ENCODE results near the gene CAPN14.
A peak's percentile ranks its signal among the peaks of the same experiment; 100 is the strongest.

CAPN14 gene

DNA sequence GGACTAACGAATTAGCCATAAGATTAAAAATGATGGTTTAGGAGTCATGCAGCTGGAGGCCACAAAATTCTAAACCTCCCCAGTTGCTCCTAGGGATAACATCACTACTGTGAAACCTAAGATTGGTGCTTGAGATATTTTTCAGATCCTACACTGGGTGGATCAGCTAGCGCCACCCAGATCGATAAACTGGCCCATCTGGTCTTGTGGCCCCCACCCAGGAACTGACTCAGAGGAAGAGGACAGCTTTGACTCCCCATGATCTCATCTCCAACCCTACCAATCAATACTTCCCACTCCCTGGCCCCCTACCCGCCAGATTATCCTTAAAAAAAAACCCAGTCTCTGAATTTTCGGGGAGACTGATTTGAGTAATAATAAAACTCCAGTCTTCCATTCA, 84.5 kb downstream of the CAPN14 start:
- Histone ChIP-seq H3K4me3 (ENCODE audit: insufficient read depth in 1 of 2, low read depth in 1 of 2, low read length in 2 of 2) (no peak overlapping the region), H2BK120ac (ENCODE audit: low read depth, low read length) (no peak overlapping the region), H3K9me3 (ENCODE audit: control insufficient read depth, low read length) (no peaks in the 10 kb centered on the region), H2AK5ac (ENCODE audit: low read length, severe bottlenecking) (no peak overlapping the region), H3K18ac (ENCODE audit: low read depth in 1 of 2, low read length in 2 of 2) (no peak overlapping the region), H3K14ac (ENCODE audit: low read length in 2 of 2) (no peak overlapping the region), H3K4ac (ENCODE audit: low read depth in 1 of 2, low read length in 2 of 2) (no peak overlapping the region), H3K36me3 (ENCODE audit: control insufficient read depth in 1 of 2, insufficient read depth in 2 of 2, low read depth in 1 of 2, low read length in 2 of 2) (peaks cover 0 to 3% of the 10 kb centered on the region in 2 experiments), H2BK12ac (ENCODE audit: low read length in 2 of 2) (no peak overlapping the region), H2BK15ac (ENCODE audit: low read depth, poor library complexity, severe bottlenecking) (no peak overlapping the region), H3K4me2 (ENCODE audit: low read length, poor library complexity, severe bottlenecking) (no peak overlapping the region), H2BK5ac (ENCODE audit: low read depth, low read length, poor library complexity, severe bottlenecking) (no peak overlapping the region), H3K4me1 (ENCODE audit: control insufficient read depth, insufficient read depth, low read depth, low read length) (peaks cover 40% of the 10 kb centered on the region), H3K79me1 (replicated peaks; ENCODE audit: low read length, poor library complexity, severe bottlenecking) (peaks cover 48% of the 10 kb centered on the region), H3K27me3 (ENCODE audit: control insufficient read depth in 1 of 2, insufficient read depth in 1 of 2, low read length in 2 of 2) (peaks cover 0 to 55% of the 10 kb centered on the region in 2 experiments), H3K9ac (ENCODE audit: low read length) (no peak overlapping the region), H2AFZ (ENCODE audit: low read depth, low read length) (no peak overlapping the region), H4K8ac (ENCODE audit: low read length) (no peak overlapping the region), H3K27ac (ENCODE audit: low read length, poor library complexity, severe bottlenecking) (no peak overlapping the region), H3K23ac (ENCODE audit: low read length in 2 of 2) (no peak overlapping the region), H4K91ac (ENCODE audit: low read length) (no peak overlapping the region)
- DNase-seq = no peak
- 92% methylated on average over 5 of the region's 5 CpGs for WGBS

DNA sequence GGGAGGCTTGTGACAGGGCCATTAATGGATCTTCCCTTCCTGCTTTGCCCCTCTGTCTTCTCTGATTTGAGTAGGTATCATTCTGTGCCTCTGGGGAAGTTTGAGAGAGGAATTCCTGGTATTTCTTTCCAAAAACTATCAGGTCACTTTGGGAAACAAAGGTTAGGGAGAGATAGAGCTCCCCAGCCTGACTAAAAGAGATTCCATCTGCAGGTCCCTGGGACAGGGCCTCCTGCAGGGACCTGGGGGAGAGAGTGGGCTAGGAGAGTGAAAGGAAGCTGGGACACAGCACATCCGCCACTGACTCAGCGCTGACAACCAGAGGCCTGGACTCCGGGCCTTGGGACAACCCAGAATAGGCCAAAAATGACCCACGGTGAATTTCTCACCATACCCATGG, 85.4 kb downstream of the CAPN14 start:
- H3K23ac ChIP-seq (ENCODE audit: low read length in 2 of 2) = no peak overlapping the region
- no peak overlapping the region for H4K91ac ChIP-seq (ENCODE audit: low read length)
- H3K9ac ChIP-seq (ENCODE audit: low read length) = no peak overlapping the region
- H3K4me1 ChIP-seq (ENCODE audit: control insufficient read depth, insufficient read depth, low read depth, low read length) = peaks cover 42% of the 10 kb centered on the region
- peaks cover 0 to 3% of the 10 kb centered on the region in 2 experiments for H3K36me3 ChIP-seq (ENCODE audit: control insufficient read depth in 1 of 2, insufficient read depth in 2 of 2, low read depth in 1 of 2, low read length in 2 of 2)
- H3K4me2 ChIP-seq (ENCODE audit: low read length, poor library complexity, severe bottlenecking) = no peak overlapping the region
- no peaks in the 10 kb centered on the region for H3K9me3 ChIP-seq (ENCODE audit: control insufficient read depth, low read length)
- no peak for DNase-seq
- WGBS = 45% methylated on average over 2 of the region's 4 CpGs
- H4K8ac ChIP-seq (ENCODE audit: low read length) = no peak overlapping the region
- H3K4ac ChIP-seq (ENCODE audit: low read depth in 1 of 2, low read length in 2 of 2) = no peak overlapping the region
- no peak overlapping the region for H3K4me3 ChIP-seq (ENCODE audit: insufficient read depth in 1 of 2, low read depth in 1 of 2, low read length in 2 of 2)
- no peak overlapping the region for H3K18ac ChIP-seq (ENCODE audit: low read depth in 1 of 2, low read length in 2 of 2)
- H3K27ac ChIP-seq (ENCODE audit: low read length, poor library complexity, severe bottlenecking) = no peak overlapping the region
- no peak overlapping the region for H2AK5ac ChIP-seq (ENCODE audit: low read length, severe bottlenecking)
- H2BK12ac ChIP-seq (ENCODE audit: low read length in 2 of 2) = no peak overlapping the region
- no peak overlapping the region for H2BK120ac ChIP-seq (ENCODE audit: low read depth, low read length)
- peaks cover 0 to 49% of the 10 kb centered on the region in 2 experiments for H3K27me3 ChIP-seq (ENCODE audit: control insufficient read depth in 1 of 2, insufficient read depth in 1 of 2, low read length in 2 of 2)
- H2BK5ac ChIP-seq (ENCODE audit: low read depth, low read length, poor library complexity, severe bottlenecking) = no peak overlapping the region
- no peak overlapping the region for H2AFZ ChIP-seq (ENCODE audit: low read depth, low read length)
- no peak overlapping the region for H2BK15ac ChIP-seq (ENCODE audit: low read depth, poor library complexity, severe bottlenecking)
- H3K79me1 ChIP-seq (replicated peaks; ENCODE audit: low read length, poor library complexity, severe bottlenecking) = peaks cover 48% of the 10 kb centered on the region
- no peak overlapping the region for H3K14ac ChIP-seq (ENCODE audit: low read length in 2 of 2)

DNA sequence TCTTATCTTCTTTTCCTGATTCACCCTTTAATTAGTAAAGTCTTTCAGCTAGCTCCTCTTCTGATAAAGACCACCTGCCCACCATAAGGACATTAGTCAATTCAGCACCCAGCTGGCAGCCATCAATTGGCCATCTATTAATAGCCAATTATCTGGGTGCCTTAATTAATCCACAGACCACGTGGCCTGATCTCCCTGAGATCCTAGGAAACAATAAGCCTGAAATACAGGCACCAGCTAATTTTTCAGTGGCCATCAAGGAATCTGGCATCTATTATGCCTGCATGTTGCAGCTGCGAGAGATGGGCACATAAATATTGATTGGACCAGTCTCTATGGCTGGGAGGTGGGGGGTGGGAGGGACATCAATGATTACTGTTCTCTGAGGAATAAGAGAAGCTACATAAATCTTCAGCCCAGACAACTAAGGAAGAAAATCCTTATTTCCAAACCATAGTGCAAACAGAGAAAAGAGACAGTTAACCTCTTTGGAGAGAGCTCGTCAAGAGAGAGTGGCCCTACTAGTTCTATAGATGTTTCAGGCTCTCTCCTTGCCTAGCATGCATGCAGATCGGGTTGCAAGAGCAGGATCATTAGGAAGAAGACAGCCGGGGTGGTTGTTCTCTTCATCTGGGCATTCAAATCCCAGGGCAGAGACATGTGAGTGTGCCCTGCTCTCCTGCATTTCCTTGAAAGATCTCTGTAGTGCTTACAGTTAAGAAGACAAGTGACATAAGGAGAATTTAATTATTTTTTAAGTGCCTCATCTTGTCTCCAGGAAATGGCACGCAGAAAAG, 87.7 kb downstream of the CAPN14 start:
- Histone ChIP-seq H4K8ac (ENCODE audit: low read length) (no peak overlapping the region), H3K4me3 (ENCODE audit: insufficient read depth in 1 of 2, low read depth in 1 of 2, low read length in 2 of 2) (no peak overlapping the region), H3K23ac (ENCODE audit: low read length in 2 of 2) (no peak overlapping the region), H3K27me3 (ENCODE audit: control insufficient read depth in 1 of 2, insufficient read depth in 1 of 2, low read length in 2 of 2) (peaks cover 0 to 34% of the 10 kb centered on the region in 2 experiments), H3K4me1 (ENCODE audit: control insufficient read depth, insufficient read depth, low read depth, low read length) (peaks cover 40% of the 10 kb centered on the region), H3K4ac (ENCODE audit: low read depth in 1 of 2, low read length in 2 of 2) (no peak overlapping the region), H3K36me3 (ENCODE audit: control insufficient read depth in 1 of 2, insufficient read depth in 2 of 2, low read depth in 1 of 2, low read length in 2 of 2) (peaks cover 0 to 6% of the 10 kb centered on the region in 2 experiments), H2BK15ac (ENCODE audit: low read depth, poor library complexity, severe bottlenecking) (no peak overlapping the region), H2AFZ (ENCODE audit: low read depth, low read length) (no peak overlapping the region), H3K14ac (ENCODE audit: low read length in 2 of 2) (no peak overlapping the region), H2AK5ac (ENCODE audit: low read length, severe bottlenecking) (no peak overlapping the region), H3K79me1 (replicated peaks; ENCODE audit: low read length, poor library complexity, severe bottlenecking) (peaks cover 39% of the 10 kb centered on the region), H2BK5ac (ENCODE audit: low read depth, low read length, poor library complexity, severe bottlenecking) (no peak overlapping the region), H3K18ac (ENCODE audit: low read depth in 1 of 2, low read length in 2 of 2) (no peak overlapping the region), H3K4me2 (ENCODE audit: low read length, poor library complexity, severe bottlenecking) (no peak overlapping the region), H3K9ac (ENCODE audit: low read length) (no peak overlapping the region), H2BK12ac (ENCODE audit: low read length in 2 of 2) (no peak overlapping the region), H3K27ac (ENCODE audit: low read length, poor library complexity, severe bottlenecking) (no peak overlapping the region), H2BK120ac (ENCODE audit: low read depth, low read length) (no peak overlapping the region), H4K91ac (ENCODE audit: low read length) (no peak overlapping the region), H3K9me3 (ENCODE audit: control insufficient read depth, low read length) (no peaks in the 10 kb centered on the region)
- no peak for DNase-seq
- WGBS = 50% methylated on average over 6 of the region's 6 CpGs

DNA sequence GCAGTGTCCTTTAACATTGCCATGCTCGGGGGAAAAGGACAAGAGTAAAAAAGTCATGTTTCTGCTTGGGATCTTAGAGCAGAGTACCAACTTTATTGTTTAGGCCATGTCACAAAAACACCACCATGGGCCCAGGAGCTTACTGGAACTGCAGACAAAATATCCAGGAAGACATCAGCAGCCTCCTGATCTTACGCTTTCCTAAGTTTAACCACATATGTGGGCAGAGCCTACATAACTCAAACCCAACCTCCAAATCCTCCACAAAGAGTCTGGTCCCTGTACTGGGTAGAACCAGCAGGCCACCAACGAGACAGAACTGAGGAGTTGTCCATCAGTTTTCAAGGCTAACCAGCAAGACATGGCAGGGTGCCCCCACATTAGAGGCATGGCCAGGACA, 89.4 kb downstream of the CAPN14 start:
- no peak for DNase-seq
- H3K14ac ChIP-seq (ENCODE audit: low read length in 2 of 2) = no peak overlapping the region

More for the DNA sequence above, 89.4 kb downstream of the CAPN14 start:
- Histone ChIP-seq H2BK120ac (ENCODE audit: low read depth, low read length) (no peak overlapping the region), H3K79me1 (replicated peaks; ENCODE audit: low read length, poor library complexity, severe bottlenecking) (peaks cover 32% of the 10 kb centered on the region), H2AFZ (ENCODE audit: low read depth, low read length) (no peak overlapping the region), H3K9ac (ENCODE audit: low read length) (no peak overlapping the region), H3K4me1 (ENCODE audit: control insufficient read depth, insufficient read depth, low read depth, low read length) (peaks cover 42% of the 10 kb centered on the region), H3K4me3 (ENCODE audit: insufficient read depth in 1 of 2, low read depth in 1 of 2, low read length in 2 of 2) (no peak overlapping the region), H3K9me3 (ENCODE audit: control insufficient read depth, low read length) (no peaks in the 10 kb centered on the region), H2BK12ac (ENCODE audit: low read length in 2 of 2) (no peak overlapping the region), H3K4ac (ENCODE audit: low read depth in 1 of 2, low read length in 2 of 2) (no peak overlapping the region), H2BK5ac (ENCODE audit: low read depth, low read length, poor library complexity, severe bottlenecking) (no peak overlapping the region), H2AK5ac (ENCODE audit: low read length, severe bottlenecking) (peak overlapping the region; percentile 88), H3K27ac (ENCODE audit: low read length, poor library complexity, severe bottlenecking) (no peak overlapping the region), H4K91ac (ENCODE audit: low read length) (no peak overlapping the region), H3K27me3 (ENCODE audit: control insufficient read depth in 1 of 2, insufficient read depth in 1 of 2, low read length in 2 of 2) (peaks cover 0 to 28% of the 10 kb centered on the region in 2 experiments), H3K36me3 (ENCODE audit: control insufficient read depth in 1 of 2, insufficient read depth in 2 of 2, low read depth in 1 of 2, low read length in 2 of 2) (peaks cover 0 to 6% of the 10 kb centered on the region in 2 experiments), H3K23ac (ENCODE audit: low read length in 2 of 2) (no peak overlapping the region), H3K4me2 (ENCODE audit: low read length, poor library complexity, severe bottlenecking) (no peak overlapping the region), H3K18ac (ENCODE audit: low read depth in 1 of 2, low read length in 2 of 2) (no peak overlapping the region), H4K8ac (ENCODE audit: low read length) (no peak overlapping the region), H2BK15ac (ENCODE audit: low read depth, poor library complexity, severe bottlenecking) (no peak overlapping the region)
- 82% methylated on average over 3 of the region's 3 CpGs for WGBS

Measured in mesenchymal stem cell (in vitro differentiated cells and primary cell).